Measurements from ENCODE around the gene TSPAN3.

GRCh38 chr15:77030048-77030927 lies 40.6 kb downstream of the TSPAN3 start:
- TF ChIP-seq, protein P1, sequence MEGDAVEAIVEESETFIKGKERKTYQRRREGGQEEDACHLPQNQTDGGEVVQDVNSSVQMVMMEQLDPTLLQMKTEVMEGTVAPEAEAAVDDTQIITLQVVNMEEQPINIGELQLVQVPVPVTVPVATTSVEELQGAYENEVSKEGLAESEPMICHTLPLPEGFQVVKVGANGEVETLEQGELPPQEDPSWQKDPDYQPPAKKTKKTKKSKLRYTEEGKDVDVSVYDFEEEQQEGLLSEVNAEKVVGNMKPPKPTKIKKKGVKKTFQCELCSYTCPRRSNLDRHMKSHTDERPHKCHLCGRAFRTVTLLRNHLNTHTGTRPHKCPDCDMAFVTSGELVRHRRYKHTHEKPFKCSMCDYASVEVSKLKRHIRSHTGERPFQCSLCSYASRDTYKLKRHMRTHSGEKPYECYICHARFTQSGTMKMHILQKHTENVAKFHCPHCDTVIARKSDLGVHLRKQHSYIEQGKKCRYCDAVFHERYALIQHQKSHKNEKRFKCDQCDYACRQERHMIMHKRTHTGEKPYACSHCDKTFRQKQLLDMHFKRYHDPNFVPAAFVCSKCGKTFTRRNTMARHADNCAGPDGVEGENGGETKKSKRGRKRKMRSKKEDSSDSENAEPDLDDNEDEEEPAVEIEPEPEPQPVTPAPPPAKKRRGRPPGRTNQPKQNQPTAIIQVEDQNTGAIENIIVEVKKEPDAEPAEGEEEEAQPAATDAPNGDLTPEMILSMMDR (IDR thresholded peaks at IDR 0.05), result no peak
- no peak for TF ChIP-seq POLR2A (IDR thresholded peaks at IDR 0.05)
